Body of pancreas (tissue), 4 donors: ENCODE data around the gene AFAP1L1. TPM values are rescaled to one million over a fixed set of nuclear protein-coding genes. Genes with fewer than 3 reads are reported as not detected.

Source experiments
- ATAC-seq: fragments of 150-250 bp; one replicate; pipeline ENCODE4 v1.9.1; 2016
- DNase-seq, 4 donors: peaks; one replicate each; pipeline ENCODE4 v3.0.0-alpha.2; 2019
- H3K27ac ChIP-seq, 4 donors: fragments of 200-600 bp; sonication (generic); 1 replicate in 3 of 4; 2 replicates in 1 of 4; pipeline versions ENCODE4 v1.5.1 to v1.6.1; 2016 to 2019; ENCODE audit warnings: mild to moderate bottlenecking in 1 of 4, mixed read lengths in 1 of 4, moderate library complexity in 1 of 4
- H3K27me3 ChIP-seq, 2 donors: fragments of 200-600 bp; sonication (generic); one replicate each; pipeline ENCODE4 v1.6.0; 2016; ENCODE audit warnings: mild to moderate bottlenecking in 1 of 2
- H3K36me3 ChIP-seq, 2 donors: fragments of 200-600 bp; sonication (generic); replicated peaks in 1 of 2; 2 replicates each; pipeline ENCODE4 v1.5.1; 2016; ENCODE audit warnings: low read depth in 2 of 2; ENCODE audit not compliant: insufficient read depth in 1 of 2
- H3K4me1 ChIP-seq: fragments of 200-600 bp; sonication (generic); one replicate; pipeline ENCODE4 v1.6.0; 2016
- H3K4me3 ChIP-seq, 2 donors: fragments of 200-600 bp; sonication (generic); 1 replicate in 1 of 2; 2 replicates in 1 of 2; pipeline ENCODE4 v1.5.1; 2016 to 2019
- H3K9me3 ChIP-seq, 3 donors: fragments of 200-600 bp; sonication (generic); 1 replicate in 2 of 3; 2 replicates in 1 of 3; pipeline ENCODE4 v1.5.1; 2016
- CTCF ChIP-seq, 7 experiments: fragments of 450-650 bp in 4 of 7; fragments of 200-600 bp in 3 of 7; sonication (generic) in 3 of 7; IDR thresholded peaks; one replicate each; pipeline ENCODE4 v1.5.1; 2016 to 2019; ENCODE audit warnings: antibody characterized with exemption in 7 of 7
- POLR2A ChIP-seq, 3 donors: fragments of 450-650 bp; IDR thresholded peaks; one replicate each; pipeline ENCODE4 v1.6.1; 2016; ENCODE audit warnings: antibody characterized with exemption in 3 of 3, mild to moderate bottlenecking in 2 of 3
- WGBS, 2 donors: methylation state at CpG; one replicate each; pipeline ENCODE4 v1.1.5; 2017; 5-methylcytosine and 5-hydroxymethylcytosine counted together
- intact Hi-C: fragments of 100-400 bp; cut with DNase I; formaldehyde crosslinking; loops from one replicate; pipeline ENCODE4 v1.15.1; 2023
- total RNA-seq, 2 donors: library from RNA; depleted of rRNA; stranded (reverse); fragments of >200 nt; gene quantifications; one replicate each; pipeline ENCODE4 v1.1.0, GENCODE V29; 2016

The AFAP1L1 gene
- total RNA-seq, 2 donors from 2014 or later = 2.9 to 5.9 TPM

GRCh38 chr5:149362541-149362940 lies 90.9 kb downstream of the AFAP1L1 start:
- DNase-seq = no peak
- Histone ChIP-seq H3K4me3 (no peak overlapping the region), H3K4me1 (peaks cover 10% of the 10 kb centered on the region), H3K9me3 (no peaks in the 10 kb centered on the region), H3K36me3 (no peaks in the 10 kb centered on the region), H3K27me3 (no peaks in the 10 kb centered on the region), H3K27ac (no peak overlapping the region)
- ATAC-seq = no peak
- TF ChIP-seq POLR2A (IDR thresholded peaks at IDR 0.05) (no peak), CTCF (IDR thresholded peaks at IDR 0.05) (no peak)
- intact Hi-C loops = no loop called here
- 78 to 96% methylated on average over 5 to 12 of the region's 12 CpGs for whole genome bisulfite sequencing, 2 donors

DNA sequence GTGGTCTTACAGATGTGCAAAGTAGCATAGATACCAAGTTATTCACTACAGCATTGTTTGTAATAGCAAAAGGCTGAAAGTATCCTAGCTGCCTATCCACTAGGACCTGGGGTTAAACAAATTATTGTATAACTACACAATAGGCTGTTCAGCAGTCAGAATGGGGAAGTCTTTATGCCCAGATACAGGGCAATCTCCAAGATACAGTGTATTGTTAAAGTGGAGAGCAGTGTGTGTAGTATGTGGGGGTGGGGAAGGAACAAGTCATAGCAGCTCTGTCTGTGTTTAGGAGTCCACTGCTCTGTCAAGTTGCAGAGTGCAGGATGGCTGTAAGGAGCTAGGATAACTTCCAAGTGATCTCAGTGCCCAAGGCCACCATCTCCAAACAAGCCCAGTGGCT lies 91.7 kb downstream of the AFAP1L1 start:
- Histone ChIP-seq H3K36me3 (no peaks in the 10 kb centered on the region), H3K9me3 (no peaks in the 10 kb centered on the region), H3K27me3 (no peaks in the 10 kb centered on the region), H3K4me1 (peaks cover 8% of the 10 kb centered on the region), H3K27ac (no peak overlapping the region), H3K4me3 (no peak overlapping the region)
- DNase-seq (no peak), ATAC-seq (no peak)
- TF ChIP-seq POLR2A (IDR thresholded peaks at IDR 0.05) (no peak), CTCF (IDR thresholded peaks at IDR 0.05) (no peak)
- intact Hi-C loops = no loop called here

GRCh38 chr5:149363936-149364335 lies 92.3 kb downstream of the AFAP1L1 start:
- H3K4me3 ChIP-seq = no peak overlapping the region
- TF ChIP-seq CTCF (IDR thresholded peaks at IDR 0.05) (no peak), POLR2A (IDR thresholded peaks at IDR 0.05) (no peak)
- no peak overlapping the region for H3K27ac ChIP-seq
- no peaks in the 10 kb centered on the region for H3K27me3 ChIP-seq
- no peak for DNase-seq
- intact Hi-C loops = no loop called here
- H3K9me3 ChIP-seq = no peaks in the 10 kb centered on the region
- 82 to 92% methylated on average over 4 to 9 of the region's 9 CpGs for WGBS, 2 donors
- no peaks in the 10 kb centered on the region for H3K36me3 ChIP-seq
- no peak for ATAC-seq
- H3K4me1 ChIP-seq = peaks cover 5% of the 10 kb centered on the region

GRCh38 chr5:149364719-149365118 lies 93.1 kb downstream of the AFAP1L1 start:
- Histone ChIP-seq H3K27ac (no peak overlapping the region), H3K9me3 (no peaks in the 10 kb centered on the region)
- intact Hi-C loops = no loop called here

More at GRCh38 chr5:149364719-149365118, 93.1 kb downstream of the AFAP1L1 start:
- Histone ChIP-seq H3K4me3 (no peak overlapping the region), H3K27me3 (no peaks in the 10 kb centered on the region), H3K36me3 (no peaks in the 10 kb centered on the region), H3K4me1 (peaks cover 5% of the 10 kb centered on the region)
- no peak for ATAC-seq
- no peak for DNase-seq
- no peak for TF ChIP-seq POLR2A (IDR thresholded peaks at IDR 0.05)
- TF ChIP-seq CTCF (IDR thresholded peaks at IDR 0.05) = no peak
- WGBS, 2 donors = 88 to 95% methylated on average over 2 of the region's 2 CpGs
